Measurements from ENCODE around the gene CDK1.

DNA sequence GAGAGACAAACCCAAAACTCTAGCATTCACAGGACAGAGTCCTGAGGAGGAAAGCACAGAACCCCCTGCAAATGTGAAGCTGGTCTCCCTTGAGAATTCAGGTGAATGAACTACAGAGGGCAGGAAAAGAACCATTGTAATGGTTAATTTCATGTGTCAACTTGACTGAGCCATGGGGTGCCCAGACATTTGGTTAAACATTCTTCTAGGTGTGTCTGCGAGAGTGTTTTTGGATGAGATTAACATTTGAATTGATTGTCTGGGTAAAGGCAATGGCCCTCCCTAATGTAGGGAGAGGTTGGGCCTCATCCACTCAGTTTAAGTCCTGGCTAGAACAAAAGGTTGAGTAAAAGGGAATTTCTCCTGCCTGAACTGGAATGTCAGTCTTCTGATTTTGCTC lies 15.7 kb upstream of the CDK1 start:
- TF ChIP-seq POLR2AphosphoS5 (IDR thresholded peaks at IDR 0.05) (no peak), EP300 (IDR thresholded peaks at IDR 0.05) (no peak), POLR2A (IDR thresholded peaks at IDR 0.05) (no peak)
- TF ChIP-seq, protein P1, sequence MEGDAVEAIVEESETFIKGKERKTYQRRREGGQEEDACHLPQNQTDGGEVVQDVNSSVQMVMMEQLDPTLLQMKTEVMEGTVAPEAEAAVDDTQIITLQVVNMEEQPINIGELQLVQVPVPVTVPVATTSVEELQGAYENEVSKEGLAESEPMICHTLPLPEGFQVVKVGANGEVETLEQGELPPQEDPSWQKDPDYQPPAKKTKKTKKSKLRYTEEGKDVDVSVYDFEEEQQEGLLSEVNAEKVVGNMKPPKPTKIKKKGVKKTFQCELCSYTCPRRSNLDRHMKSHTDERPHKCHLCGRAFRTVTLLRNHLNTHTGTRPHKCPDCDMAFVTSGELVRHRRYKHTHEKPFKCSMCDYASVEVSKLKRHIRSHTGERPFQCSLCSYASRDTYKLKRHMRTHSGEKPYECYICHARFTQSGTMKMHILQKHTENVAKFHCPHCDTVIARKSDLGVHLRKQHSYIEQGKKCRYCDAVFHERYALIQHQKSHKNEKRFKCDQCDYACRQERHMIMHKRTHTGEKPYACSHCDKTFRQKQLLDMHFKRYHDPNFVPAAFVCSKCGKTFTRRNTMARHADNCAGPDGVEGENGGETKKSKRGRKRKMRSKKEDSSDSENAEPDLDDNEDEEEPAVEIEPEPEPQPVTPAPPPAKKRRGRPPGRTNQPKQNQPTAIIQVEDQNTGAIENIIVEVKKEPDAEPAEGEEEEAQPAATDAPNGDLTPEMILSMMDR (IDR thresholded peaks at IDR 0.05), result no peak

Data from upper lobe of left lung (tissue), 4 donors.